Raji (cell line): ENCODE measurements around the gene CAMK2N2.

Source experiments
- POLR2A ChIP-seq: IDR thresholded peaks from 2 replicates; pipeline ENCODE4 v1.6.1; 2011; ENCODE audit warnings: low read depth, low read length, control low read depth; ENCODE audit not compliant: insufficient read depth

CAMK2N2 gene

DNA sequence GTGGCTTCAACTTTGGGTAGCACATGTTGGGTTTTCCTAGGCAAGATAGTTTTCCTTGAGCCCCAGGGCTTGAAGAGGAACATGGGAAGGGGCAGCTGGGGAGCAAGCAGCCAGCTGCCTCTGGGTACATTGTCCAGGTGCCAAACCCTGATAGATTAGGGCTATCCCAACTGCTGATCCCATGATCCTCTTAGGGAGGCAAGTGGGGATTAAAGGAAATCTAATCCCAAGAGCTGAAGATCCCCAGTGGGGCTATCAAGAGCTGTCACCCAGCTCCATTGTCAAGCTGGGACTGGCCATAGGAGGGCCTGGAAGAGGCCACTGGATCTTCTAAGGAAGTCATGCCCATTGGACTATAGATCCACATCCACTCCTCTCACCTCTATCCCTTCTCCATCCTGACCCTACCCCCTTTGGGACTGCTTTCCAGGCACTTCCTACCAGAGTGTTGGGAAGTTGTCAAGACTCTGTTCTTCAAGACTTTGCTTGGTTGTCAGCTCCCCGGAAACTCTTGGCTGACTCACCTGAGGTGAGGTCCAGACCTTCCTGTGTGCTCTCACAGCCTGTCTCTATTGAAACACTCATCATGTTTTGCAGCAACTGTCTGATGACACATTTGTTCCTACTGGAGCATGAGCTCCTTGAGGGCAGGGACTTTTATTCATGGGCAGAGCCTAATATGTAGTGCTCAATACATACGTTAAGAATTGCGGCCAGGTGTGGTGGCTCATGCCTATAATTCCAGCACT is 5.9 kb downstream of the CAMK2N2 start:
- no peak for TF ChIP-seq POLR2A

DNA sequence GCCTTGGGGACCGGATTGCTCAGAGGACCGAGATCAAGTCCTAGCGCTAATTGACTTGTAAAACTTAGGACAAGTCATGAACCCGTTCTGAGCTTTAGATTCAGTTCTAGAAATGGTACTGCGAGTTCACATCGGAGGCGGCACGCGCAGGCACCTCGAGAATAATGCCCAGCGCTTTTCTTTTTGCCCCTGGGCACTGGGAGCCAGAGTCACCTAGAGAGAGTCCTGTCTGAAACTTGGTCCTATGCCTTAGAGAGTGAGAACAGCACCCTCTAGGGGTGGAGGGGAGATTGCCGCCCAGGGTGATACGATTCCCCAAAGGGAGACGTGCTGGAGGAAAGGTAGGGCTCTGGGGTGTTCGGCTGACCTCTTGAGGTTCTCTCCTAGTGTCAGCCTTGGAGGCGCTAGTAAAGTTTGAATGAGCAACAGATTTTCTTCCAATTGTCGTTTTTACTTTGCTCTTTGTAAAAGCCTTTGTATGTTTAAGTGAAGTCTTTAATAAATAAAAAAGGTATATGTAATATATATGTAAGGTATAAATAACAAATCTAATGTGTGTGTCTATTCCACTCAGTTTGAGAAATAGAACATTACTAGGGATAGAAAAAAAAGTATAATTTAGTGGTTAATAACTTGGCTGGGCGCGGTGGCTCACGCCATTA is 11.1 kb downstream of the CAMK2N2 start:
- no peak for TF ChIP-seq POLR2A

DNA sequence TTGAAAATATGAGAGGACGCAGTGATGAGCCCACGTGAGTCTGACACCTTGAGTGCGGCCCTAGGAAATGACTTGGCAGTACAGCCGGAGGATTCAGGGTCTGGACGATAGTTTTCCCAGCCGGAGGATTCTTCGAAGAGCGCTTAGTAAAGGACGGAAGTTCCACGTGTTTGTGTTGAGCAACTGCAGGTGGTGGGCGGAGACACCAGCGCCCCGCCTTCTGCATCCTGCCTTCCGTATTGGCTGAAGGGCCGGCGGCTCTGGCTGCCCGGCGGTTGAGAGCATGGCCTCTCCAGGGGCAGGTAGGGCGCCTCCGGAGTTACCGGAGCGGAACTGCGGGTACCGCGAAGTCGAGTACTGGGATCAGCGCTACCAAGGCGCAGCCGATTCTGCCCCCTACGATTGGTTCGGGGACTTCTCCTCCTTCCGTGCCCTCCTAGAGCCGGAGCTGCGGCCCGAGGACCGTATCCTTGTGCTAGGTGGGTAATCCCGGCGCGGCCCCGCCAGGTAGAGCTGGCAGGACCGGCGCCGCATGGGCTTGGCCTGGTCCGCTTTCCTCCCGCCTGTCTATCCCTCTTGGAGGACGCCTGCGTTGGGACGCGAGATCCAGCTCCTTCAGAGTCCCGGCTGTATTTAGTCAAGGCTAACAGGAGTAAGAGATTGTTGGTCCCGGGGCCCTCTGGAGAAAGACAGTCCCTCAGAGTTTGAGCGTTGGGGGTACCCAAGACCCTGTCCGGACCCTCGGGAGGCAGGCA is 11.8 kb downstream of the CAMK2N2 start, which contains the start of gene EEF1AKMT4:
Gene EEF1AKMT4, plus strand, starts transcription at position 261 of the 755 bp plus-strand sequence. Its CDS starts 23 bp downstream, at position 284.
- peak; percentile 83 for TF ChIP-seq POLR2A

DNA sequence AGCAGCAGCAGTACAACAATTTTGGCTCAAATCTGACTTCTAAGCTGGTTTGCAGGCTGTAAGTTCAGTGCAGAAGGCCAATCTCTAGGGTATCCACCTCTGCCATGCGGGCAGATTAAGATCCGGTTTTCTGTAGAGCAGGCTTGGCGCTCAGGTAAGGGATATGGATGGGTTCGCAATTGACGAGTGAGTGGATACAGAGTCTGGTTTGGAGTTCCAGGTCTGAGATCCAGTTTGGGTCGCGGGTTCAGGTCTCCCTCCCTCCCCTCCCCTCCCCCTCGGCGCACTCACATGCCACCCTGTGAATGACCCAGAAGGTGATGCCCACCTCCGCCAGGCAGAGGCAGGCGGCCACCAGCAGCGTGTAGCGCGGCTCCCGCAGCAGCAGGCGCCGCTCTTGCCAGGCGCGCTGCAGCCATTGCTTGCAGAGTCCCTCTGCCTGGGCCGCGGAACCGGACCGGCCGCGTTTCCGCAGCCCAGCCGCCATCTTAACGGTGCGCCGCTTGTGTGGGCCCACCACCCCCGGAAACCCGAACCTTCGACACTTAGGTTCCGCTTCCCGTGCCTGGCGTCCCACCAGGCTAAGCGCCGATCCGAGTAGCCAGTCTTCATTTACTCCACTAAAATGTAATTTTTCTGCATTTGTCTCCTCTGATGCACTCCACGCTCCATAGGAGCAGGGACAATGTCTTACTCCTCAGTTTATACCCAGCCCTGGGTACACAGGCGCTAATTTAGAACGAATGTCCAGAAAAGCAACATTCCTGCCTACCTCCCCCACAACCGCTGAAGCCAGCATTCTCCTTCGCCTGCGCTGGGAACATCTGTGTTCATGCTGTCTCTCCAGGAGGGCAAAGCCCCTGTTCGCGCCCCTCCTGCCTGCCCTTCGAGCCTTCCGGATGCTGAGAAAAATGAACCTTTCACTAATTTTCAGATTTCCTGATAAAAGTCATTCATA is 12.6 kb downstream of the CAMK2N2 start, which contains the start of gene ALG3:
Gene ALG3, minus strand, starts transcription at position 509 of the 958 bp plus-strand sequence. Its CDS starts 22 bp downstream, at position 487.
- peak; percentile 96 for TF ChIP-seq POLR2A

DNA sequence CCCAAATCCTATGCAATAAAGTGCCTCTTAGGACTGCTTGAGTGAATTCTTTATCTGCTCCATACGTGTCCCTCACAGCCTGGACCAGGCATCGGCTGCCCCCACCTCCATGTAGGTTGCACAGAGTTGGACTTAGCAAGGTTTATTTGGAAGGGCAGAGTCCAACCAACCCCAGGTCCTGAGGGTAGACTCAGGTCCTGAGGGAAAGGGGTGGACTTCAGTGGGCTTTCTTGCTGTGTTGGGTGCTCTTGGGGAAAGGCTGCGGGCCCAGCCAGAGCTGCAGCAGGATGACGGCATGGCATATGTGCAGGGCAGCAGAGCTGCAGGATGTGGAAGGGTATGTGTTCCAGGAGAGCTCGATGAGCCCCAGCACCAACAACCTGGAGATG is 19.1 kb downstream of the CAMK2N2 start:
- no peak for TF ChIP-seq POLR2A

DNA sequence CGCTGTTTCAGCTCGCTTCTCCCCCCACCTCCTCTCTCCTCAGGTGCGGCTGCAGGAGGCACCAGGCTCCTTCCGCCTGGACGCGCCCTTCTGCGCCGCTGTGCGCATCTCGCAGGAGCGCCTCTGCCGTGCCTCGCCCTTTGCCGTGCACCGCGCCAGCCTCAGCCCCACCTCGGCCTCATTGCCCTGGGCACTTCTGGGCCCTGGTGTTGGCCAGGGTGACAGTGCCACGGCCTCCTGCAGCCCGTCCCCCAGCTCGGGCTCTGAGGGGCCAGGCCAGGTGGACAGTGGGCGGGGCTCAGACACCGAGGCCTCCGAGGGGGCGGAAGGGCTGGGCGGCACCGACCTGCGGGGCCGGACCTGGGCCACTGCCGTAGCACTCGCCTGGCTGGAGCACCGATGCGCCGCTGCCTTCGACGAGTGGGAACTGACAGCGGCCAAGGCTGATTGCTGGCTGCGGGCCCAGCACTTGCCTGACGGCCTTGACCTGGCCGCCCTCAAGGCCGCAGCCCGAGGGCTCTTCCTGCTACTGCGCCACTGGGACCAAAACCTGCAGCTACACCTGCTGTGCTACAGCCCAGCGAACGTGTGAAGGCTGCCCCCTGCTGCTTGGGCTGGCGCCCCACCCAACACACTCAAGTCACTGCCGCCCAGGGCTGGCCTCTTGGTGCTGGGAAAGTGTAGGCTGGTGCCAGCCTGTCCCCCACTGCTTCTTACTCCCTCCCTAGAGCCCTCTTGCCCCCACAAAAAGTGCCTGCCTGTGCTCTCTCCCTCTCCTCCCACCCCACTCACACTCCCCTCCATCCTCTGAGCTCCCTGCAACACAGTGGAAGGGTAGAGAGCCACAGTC is 19.7 kb downstream of the CAMK2N2 start:
- no peak for TF ChIP-seq POLR2A

DNA sequence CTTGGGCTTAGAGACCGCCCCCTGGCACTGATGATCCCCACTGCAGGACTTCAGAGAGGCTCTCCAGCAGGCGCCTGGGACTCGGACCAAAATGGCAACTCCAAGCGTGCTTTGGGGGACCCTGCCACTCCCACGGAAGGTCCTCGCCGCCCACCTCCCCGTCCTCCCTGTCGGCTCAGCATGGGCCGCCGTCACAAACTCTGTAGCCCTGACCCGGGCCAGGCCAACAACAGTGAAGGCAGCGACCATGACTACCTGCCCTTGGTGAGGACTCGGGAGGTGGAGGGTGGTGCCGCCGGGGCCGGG is 20.3 kb downstream of the CAMK2N2 start:
- TF ChIP-seq POLR2A = no peak

DNA sequence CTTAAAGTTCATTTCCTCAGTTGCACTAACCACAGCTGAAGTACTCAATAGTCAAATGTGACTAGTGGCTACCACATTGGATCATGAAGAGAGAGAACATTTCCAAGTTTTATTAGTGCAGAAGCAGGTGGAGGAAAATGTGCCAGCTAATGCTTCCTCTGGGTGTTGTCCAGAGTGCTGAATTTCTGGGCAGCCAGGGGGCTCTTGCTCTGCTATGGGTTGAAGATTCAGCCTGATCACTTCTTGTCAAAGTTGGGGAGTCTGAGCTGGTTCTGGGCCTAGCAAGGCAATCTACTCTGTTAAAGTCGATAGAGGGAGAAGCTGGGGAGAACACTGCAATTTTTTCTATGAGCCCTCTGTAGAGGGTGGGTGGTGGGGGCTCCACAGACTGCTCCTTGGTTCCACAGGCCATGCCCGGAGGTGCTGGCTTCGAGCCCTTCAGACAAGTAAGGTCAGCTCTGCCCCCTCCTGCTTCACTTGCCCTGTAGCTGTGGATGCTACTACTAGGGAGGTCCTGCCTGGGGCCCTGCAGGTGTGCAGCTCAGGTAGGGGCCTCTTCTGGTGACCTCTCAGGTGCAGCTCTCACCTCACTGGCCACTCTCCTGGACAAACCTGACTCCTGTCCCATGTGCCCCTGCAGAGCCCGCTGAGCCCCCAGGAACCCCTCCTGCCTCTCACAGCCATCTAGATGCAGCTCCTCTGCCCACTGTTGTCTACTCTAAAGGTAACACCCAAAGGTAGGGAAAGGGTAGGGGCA is 20.8 kb downstream of the CAMK2N2 start:
- TF ChIP-seq POLR2A = no peak

DNA sequence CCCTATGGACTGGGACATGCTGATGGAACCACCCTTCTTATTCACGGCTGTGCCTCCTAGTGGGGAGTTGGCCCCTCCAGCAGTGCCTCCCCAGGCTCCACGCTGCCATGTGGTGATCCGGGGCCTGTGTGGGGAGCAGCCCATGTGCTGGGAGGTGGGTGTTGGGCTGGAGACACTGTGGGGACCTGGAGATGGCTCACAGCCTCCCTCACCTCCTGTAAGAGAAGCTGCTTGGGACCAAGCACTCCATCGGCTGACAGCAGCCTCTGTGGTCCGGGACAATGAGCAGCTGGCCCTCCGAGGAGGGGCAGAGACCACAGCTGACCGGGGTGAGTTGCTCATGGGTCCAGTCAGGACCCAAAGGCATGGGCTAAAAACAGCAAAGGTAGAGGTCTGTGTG is 21.6 kb downstream of the CAMK2N2 start:
- TF ChIP-seq POLR2A = no peak

DNA sequence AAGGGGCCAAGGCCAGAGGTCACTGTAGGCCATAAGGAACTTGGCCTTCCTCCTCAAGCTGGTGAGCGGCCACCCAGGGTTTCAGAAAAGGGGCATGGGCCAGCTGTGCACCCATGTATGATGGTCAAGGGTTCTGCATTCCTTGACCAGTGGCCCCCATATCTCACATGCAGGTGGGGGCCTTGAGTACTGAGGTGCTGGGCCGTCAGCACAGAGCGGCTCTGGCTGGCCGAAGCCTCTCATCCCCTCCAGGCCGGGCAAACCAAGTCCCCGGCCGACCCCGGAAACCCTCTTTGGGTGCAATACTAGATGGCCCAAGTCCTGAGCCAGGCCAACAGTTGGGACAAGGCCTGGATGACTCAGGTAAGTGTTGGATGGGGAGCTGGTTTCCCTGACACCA is 22.1 kb downstream of the CAMK2N2 start:
- TF ChIP-seq POLR2A = no peak

DNA sequence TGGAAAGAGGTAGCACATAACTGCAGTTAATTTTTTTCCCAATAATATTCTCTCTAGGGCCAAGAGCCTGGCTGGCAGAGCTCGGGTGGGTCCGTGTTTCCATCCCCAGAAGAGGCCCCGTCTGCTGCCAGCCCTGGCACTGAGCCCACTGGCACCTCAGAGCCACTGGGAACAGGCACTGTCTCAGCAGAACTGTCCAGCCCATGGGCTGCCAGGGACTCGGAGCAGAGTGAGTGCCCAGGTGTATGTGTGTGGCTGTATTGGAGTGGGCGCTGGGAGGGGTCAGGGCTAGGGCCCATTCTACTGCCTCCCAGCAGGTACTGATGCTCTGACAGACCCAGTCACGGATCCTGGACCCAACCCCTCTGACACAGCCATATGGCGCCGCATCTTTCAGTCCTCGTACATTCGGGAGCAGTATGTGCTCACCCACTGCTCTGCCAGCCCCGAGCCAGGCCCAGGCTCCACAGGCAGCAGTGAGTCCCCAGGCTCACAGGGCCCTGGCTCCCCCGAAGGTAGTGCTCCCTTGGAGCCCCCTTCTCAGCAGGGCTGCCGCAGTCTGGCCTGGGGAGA is 23.0 kb downstream of the CAMK2N2 start:
- TF ChIP-seq POLR2A = no peak

DNA sequence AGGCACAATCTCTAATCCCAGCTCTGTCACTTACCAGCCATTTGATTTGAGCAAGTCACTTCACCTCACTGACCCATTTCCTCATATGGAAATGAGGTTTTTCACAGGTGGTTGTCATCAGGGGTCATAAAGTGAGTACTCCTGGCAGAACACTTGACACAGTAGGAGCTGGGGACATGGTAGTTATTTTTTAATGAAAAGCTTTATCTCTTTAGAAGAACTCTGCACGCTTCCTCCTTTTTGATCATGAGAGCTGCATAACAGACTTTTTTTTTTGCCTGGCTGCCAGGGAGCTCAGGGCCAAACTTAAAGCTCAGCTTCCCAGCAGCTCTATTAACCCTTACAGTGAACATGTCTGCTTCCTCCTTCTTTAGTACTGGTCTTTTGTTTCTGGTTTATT is 23.5 kb downstream of the CAMK2N2 start:
- TF ChIP-seq POLR2A = no peak

DNA sequence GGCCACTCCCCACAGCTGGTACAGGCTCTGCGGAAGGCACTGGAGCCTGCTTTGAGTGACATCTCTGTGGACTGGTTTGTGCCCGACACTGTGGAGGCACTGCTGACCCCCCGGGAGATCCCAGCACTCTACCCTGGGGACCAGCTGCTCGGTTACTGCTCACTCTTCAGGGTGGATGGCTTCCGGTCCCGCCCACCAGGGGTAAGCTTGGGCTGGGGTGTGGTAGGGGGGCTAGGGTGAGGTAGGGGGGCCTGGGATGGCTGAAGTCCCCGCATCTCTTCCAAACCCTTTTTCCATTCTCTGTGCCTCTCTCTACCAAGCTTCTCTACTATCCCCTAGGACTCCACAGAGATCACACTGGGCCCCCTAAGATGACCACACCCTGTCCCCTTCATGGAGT is 24.1 kb downstream of the CAMK2N2 start:
- TF ChIP-seq POLR2A = no peak

DNA sequence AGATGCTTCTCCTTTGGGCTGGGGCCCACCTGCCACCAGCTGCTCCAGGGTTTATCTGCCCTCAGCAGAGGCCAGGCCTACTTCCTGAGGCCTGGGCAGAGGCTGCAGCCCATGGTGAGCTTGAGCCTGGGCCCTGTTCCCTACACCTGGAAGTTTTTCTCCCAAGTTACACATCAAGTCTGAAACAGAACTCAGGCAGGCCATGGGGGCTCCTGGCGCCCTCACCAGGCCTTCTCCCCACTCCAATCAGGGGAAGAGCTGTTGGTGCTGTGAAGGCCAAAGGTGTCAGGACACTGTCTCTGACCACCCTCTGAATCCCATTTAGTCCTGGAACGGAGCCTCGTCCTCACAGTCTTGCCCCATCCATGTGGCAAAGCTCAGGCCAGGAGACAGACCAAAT is 24.7 kb downstream of the CAMK2N2 start:
- TF ChIP-seq POLR2A = no peak
